H1 (cell line): ENCODE measurements around the gene GALNT13. TPM values are rescaled to one million over a fixed set of nuclear protein-coding genes. Genes with fewer than 3 reads are reported as not detected.

Experiments
- CTCF ChIA-PET: fragments of 300-600 bp; sonication (Branson Sonifier 250); formaldehyde crosslinking; loops from one replicate; lab custom pipeline; 2021; ENCODE audit not compliant: partially characterized antibody; lab: Charles Lee
- POLR2A ChIA-PET: fragments of 300-600 bp; sonication (Branson Sonifier 250); formaldehyde crosslinking; loops from one replicate; lab custom pipeline; 2021; ENCODE audit warnings: inconsistent platforms; ENCODE audit not compliant: partially characterized antibody; lab: Charles Lee
- DNase-seq, 2 experiments: peaks; one replicate each; pipeline versions ENCODE4 v3.0.0 to v3.0.0-alpha.2; 2010 to 2022; ENCODE audit warnings: low spot score in 2 of 2, low read depth in 1 of 2, mixed read lengths in 1 of 2
- FAIRE-seq: peaks from 2 replicates; lab custom pipeline; 2011; peaks lifted over from hg19 to GRCh38; lab: Jason Lieb, UNC
- H2AFZ ChIP-seq: 2 replicates; pipeline ENCODE4 v1.8.1; 2012; ENCODE audit warnings: low read length, inconsistent platforms
- H2AK5ac ChIP-seq: 2 replicates; pipeline ENCODE4 v1.6.1; 2013; ENCODE audit warnings: low read depth, low read length
- H2BK120ac ChIP-seq: replicated peaks from 2 replicates; pipeline ENCODE3; 2013; ENCODE audit warnings: low read depth, low read length, inconsistent platforms
- H2BK12ac ChIP-seq: 2 replicates; pipeline ENCODE4 v1.6.1; 2013; ENCODE audit warnings: low read depth, low read length
- H2BK15ac ChIP-seq: 2 replicates; pipeline ENCODE4 v1.6.1; 2013; ENCODE audit warnings: low read length
- H2BK20ac ChIP-seq: 2 replicates; pipeline ENCODE4 v1.6.1; 2013; ENCODE audit warnings: low read length
- H2BK5ac ChIP-seq: 2 replicates; pipeline ENCODE4 v1.6.1; 2013; ENCODE audit warnings: low read depth, low read length
- H3K14ac ChIP-seq: 2 replicates; pipeline ENCODE4 v1.6.1; 2013; ENCODE audit warnings: inconsistent platforms; ENCODE audit not compliant: insufficient read length
- H3K18ac ChIP-seq: 2 replicates; pipeline ENCODE4 v1.6.1; 2013; ENCODE audit warnings: low read length; ENCODE audit errors: extremely low read depth
- H3K23ac ChIP-seq: 2 replicates; pipeline ENCODE4 v1.6.1; 2013; ENCODE audit warnings: inconsistent platforms; ENCODE audit not compliant: insufficient read length
- H3K23me2 ChIP-seq: 2 replicates; pipeline ENCODE4 v1.6.1; 2013; ENCODE audit warnings: low read depth, low read length
- H3K27ac ChIP-seq: 2 replicates; pipeline ENCODE4 v1.6.1; 2011; ENCODE audit warnings: low read depth, low read length, inconsistent platforms
- H3K27me3 ChIP-seq, 4 experiments: replicated peaks in 1 of 4; 1 replicate in 1 of 4; 2 replicates in 3 of 4; pipeline versions ENCODE4 v1.6.1 to v1.8.1; 2011 to 2013; ENCODE audit warnings: low read length in 3 of 4, mild to moderate bottlenecking in 3 of 4, inconsistent platforms in 2 of 4, mixed read lengths in 2 of 4, moderate library complexity in 1 of 4; ENCODE audit not compliant: control insufficient read depth in 3 of 4, insufficient read depth in 3 of 4; ENCODE audit errors: extremely low read depth in 1 of 4
- H3K36me3 ChIP-seq, 4 experiments: 2 replicates each; pipeline versions ENCODE4 v1.6.1 to v1.8.1; 2011 to 2013; ENCODE audit warnings: mild to moderate bottlenecking in 4 of 4, low read length in 3 of 4, moderate library complexity in 2 of 4, control low read depth in 1 of 4, inconsistent platforms in 1 of 4; ENCODE audit not compliant: insufficient read depth in 4 of 4, control insufficient read depth in 2 of 4
- H3K4ac ChIP-seq: replicated peaks from 2 replicates; pipeline ENCODE3; 2013; ENCODE audit warnings: low read length, low read depth, mixed read lengths, inconsistent platforms; ENCODE audit not compliant: insufficient read length
- H3K4me1 ChIP-seq, 4 experiments: replicated peaks in 1 of 4; 1 replicate in 1 of 4; 2 replicates in 3 of 4; pipeline versions ENCODE4 v1.6.1 to v1.8.1; 2011 to 2013; ENCODE audit warnings: low read length in 3 of 4, inconsistent platforms in 2 of 4, mixed read lengths in 1 of 4; ENCODE audit not compliant: insufficient read depth in 4 of 4, control insufficient read depth in 3 of 4
- H3K4me2 ChIP-seq, 2 experiments: 2 replicates each; pipeline versions ENCODE4 v1.6.1 to v1.8.1; 2011 to 2013; ENCODE audit warnings: low read depth in 2 of 2, low read length in 2 of 2, control low read depth in 1 of 2, inconsistent platforms in 1 of 2, mild to moderate bottlenecking in 1 of 2; ENCODE audit not compliant: insufficient read depth in 1 of 2
- H3K4me3 ChIP-seq, 4 experiments: fragments of 200-600, 300-600 bp in 1 of 4; sonication (generic), shearing (Covaris generic), sonication (Bioruptor Twin) in 1 of 4; 2 replicates each; pipeline versions ENCODE4 v1.5.1 to v1.8.1; 2011 to 2016; ENCODE audit warnings: low read length in 4 of 4, low read depth in 3 of 4, control low read depth in 2 of 4, inconsistent platforms in 2 of 4, mild to moderate bottlenecking in 2 of 4, mixed read lengths in 1 of 4, moderate library complexity in 1 of 4; ENCODE audit not compliant: insufficient read depth in 2 of 4; ENCODE audit errors: extremely low read depth in 1 of 4
- H3K56ac ChIP-seq: replicated peaks from 2 replicates; pipeline ENCODE3; 2013; ENCODE audit warnings: low read depth, mild to moderate bottlenecking, mixed read lengths, low read length, inconsistent platforms; ENCODE audit not compliant: insufficient read length
- H3K79me1 ChIP-seq: 2 replicates; pipeline ENCODE4 v1.6.1; 2013; ENCODE audit warnings: low read depth, low read length, control low read depth
- H3K79me2 ChIP-seq, 2 experiments: 2 replicates each; pipeline versions ENCODE4 v1.6.1 to v1.8.1; 2012 to 2013; ENCODE audit warnings: low read length in 2 of 2, mild to moderate bottlenecking in 2 of 2, inconsistent platforms in 1 of 2; ENCODE audit not compliant: insufficient read depth in 2 of 2, control insufficient read depth in 1 of 2
- H3K9ac ChIP-seq, 4 experiments: replicated peaks in 1 of 4; 1 replicate in 1 of 4; 2 replicates in 3 of 4; pipeline versions ENCODE4 v1.6.1 to v1.8.1; 2011 to 2013; ENCODE audit warnings: low read depth in 3 of 4, low read length in 3 of 4, control low read depth in 2 of 4, mild to moderate bottlenecking in 2 of 4, moderate library complexity in 2 of 4, inconsistent platforms in 1 of 4; ENCODE audit errors: extremely low read depth in 1 of 4
- H3K9me3 ChIP-seq, 2 experiments: 2 replicates each; pipeline versions ENCODE4 v1.6.1 to v1.8.1; 2012 to 2013; ENCODE audit warnings: mild to moderate bottlenecking in 2 of 2, moderate library complexity in 2 of 2, control low read depth in 1 of 2, inconsistent platforms in 1 of 2, low read depth in 1 of 2, low read length in 1 of 2, mixed read lengths in 1 of 2; ENCODE audit not compliant: insufficient read depth in 2 of 2
- H4K20me1 ChIP-seq, 2 experiments: replicated peaks in 1 of 2; 2 replicates each; pipeline versions ENCODE3 to v1.8.1; 2011 to 2013; ENCODE audit warnings: inconsistent platforms in 2 of 2, low read length in 2 of 2, mild to moderate bottlenecking in 1 of 2; ENCODE audit not compliant: insufficient read depth in 2 of 2, control insufficient read depth in 1 of 2
- H4K5ac ChIP-seq: 2 replicates; pipeline ENCODE4 v1.6.1; 2013; ENCODE audit warnings: low read length, low read depth, mixed read lengths, inconsistent platforms; ENCODE audit not compliant: insufficient read length
- H4K8ac ChIP-seq: 2 replicates; pipeline ENCODE4 v1.8.0; 2013; ENCODE audit warnings: mild to moderate bottlenecking, moderate library complexity, low read length, inconsistent platforms; ENCODE audit not compliant: insufficient read depth; ENCODE audit errors: extremely low read depth
- H4K91ac ChIP-seq: replicated peaks from 2 replicates; pipeline ENCODE3; 2013; ENCODE audit warnings: low read length, mixed read lengths, inconsistent platforms; ENCODE audit not compliant: insufficient read length
- CBX5 ChIP-seq: fragments of 300-800, 300-1000 bp; sonication (generic); IDR thresholded peaks from 2 replicates; pipeline ENCODE4 v1.7.1; 2016; ENCODE audit warnings: antibody characterized with exemption, low read length, low read depth
- CEBPB ChIP-seq: IDR thresholded peaks from 2 replicates; pipeline ENCODE4 v1.6.1; 2012; ENCODE audit warnings: low read depth, low read length
- CHD1 ChIP-seq: IDR thresholded peaks from 2 replicates; pipeline ENCODE4 v1.6.1; 2012; ENCODE audit warnings: low read depth, low read length, improper control_type of control experiment
- CHD2 ChIP-seq: IDR thresholded peaks from 2 replicates; pipeline ENCODE4 v1.6.1; 2012; ENCODE audit warnings: low read length, improper control_type of control experiment
- EZH2 ChIP-seq: fragments of 200-600 bp; sonication (generic); IDR thresholded peaks from 2 replicates; pipeline ENCODE4 v1.7.1; 2012; ENCODE audit warnings: low read depth, mild to moderate bottlenecking, moderate library complexity, low read length, inconsistent platforms; ENCODE audit not compliant: severe bottlenecking
- FOSL1 ChIP-seq: IDR thresholded peaks from 2 replicates; pipeline ENCODE4 v1.6.1; 2011; ENCODE audit warnings: mild to moderate bottlenecking, low read depth, low read length, moderate library complexity; ENCODE audit not compliant: insufficient read depth
- JUN ChIP-seq: IDR thresholded peaks from 2 replicates; pipeline ENCODE4 v1.6.1; 2011; ENCODE audit warnings: low read depth, mild to moderate bottlenecking, improper control_type of control experiment, low read length
- MAFK ChIP-seq: IDR thresholded peaks from 2 replicates; pipeline ENCODE4 v1.6.1; 2012; ENCODE audit warnings: low read depth, mild to moderate bottlenecking, improper control_type of control experiment, low read length
- NRF1 ChIP-seq: IDR thresholded peaks from 2 replicates; pipeline ENCODE4 v1.6.1; 2011; ENCODE audit warnings: mild to moderate bottlenecking, low read depth, low read length, improper control_type of control experiment
- RNF2 ChIP-seq: fragments of 200-900, 300-1000 bp; sonication (generic); IDR thresholded peaks from 2 replicates; pipeline ENCODE4 v1.7.1; 2016; ENCODE audit warnings: borderline replicate concordance, low read depth, mild to moderate bottlenecking, antibody characterized with exemption, low read length; ENCODE audit not compliant: poor library complexity, severe bottlenecking; ENCODE audit errors: missing control alignments
- SP4 ChIP-seq: IDR thresholded peaks from 2 replicates; pipeline ENCODE4 v1.6.1; 2012; ENCODE audit warnings: low read length, inconsistent platforms
- TAF1 ChIP-seq: IDR thresholded peaks from 2 replicates; pipeline ENCODE4 v1.6.1; 2011; ENCODE audit warnings: mild to moderate bottlenecking, low read depth, low read length
- polyA plus RNA-seq, 7 experiments: library from polyadenylated mRNA; depleted of rRNA in 3 of 7; stranded (reverse) in 5 of 7; unstranded in 2 of 7; fragments of >200 nt in 5 of 7; fragments of 200-250 nt in 2 of 7; gene quantifications; 1 replicate in 5 of 7; 2 replicates in 1 of 7; 4 replicates in 1 of 7; pipeline versions ENCODE4 v1.2.1 to v1.2.3, GENCODE V29; 2011 to 2013; ENCODE audit warnings: missing spikeins in 2 of 7, mixed read lengths in 2 of 7
- total RNA-seq: library from RNA; stranded (reverse); fragmentation: NEBNext Ultra II Directional; extraction: Animal tissue kit (Norgen Biotek cat#: 25700); gene quantifications from 2 replicates; pipeline ENCODE4 v1.2.1, GENCODE V29; 2021
- TF ChIP-seq, protein P1 (sequence below): IDR thresholded peaks from 2 replicates; pipeline ENCODE4 v1.6.1; 2012; ENCODE audit warnings: inconsistent platforms

The GALNT13 gene
- total and polyA plus RNA-seq, 2 of the 8 experiments (the other 6 are each of a cell fraction or from before 2014, with no cell fraction given), result 3.2 to 9.6 TPM

DNA sequence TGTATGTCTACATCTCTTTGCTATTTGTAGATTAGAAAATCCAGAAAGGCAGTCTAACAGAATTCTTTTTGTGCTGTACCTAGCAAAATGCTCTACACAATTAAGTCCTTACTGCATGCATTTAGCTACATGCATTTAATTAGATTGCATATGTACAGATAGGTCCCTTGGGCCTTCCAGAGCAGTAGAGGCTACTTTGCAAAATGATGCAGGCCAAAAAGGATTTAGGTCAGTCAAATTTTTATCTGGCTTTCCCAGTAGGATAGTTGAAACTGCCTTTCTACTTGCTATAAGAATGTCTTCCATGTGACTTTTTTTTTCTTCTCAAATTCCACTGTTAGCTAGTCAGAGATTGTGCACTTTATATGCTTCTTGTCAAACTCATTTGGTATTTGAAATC is 19.3 kb downstream of the GALNT13 start:
- TF ChIP-seq CEBPB, result no peak
- no peak for TF ChIP-seq FOSL1
- no peak for TF ChIP-seq CHD2
- no peak for TF ChIP-seq JUN
- TF ChIP-seq SP4, result no peak
- no peak for TF ChIP-seq TAF1
- TF ChIP-seq CHD1, result no peak
- TF ChIP-seq, protein P1, sequence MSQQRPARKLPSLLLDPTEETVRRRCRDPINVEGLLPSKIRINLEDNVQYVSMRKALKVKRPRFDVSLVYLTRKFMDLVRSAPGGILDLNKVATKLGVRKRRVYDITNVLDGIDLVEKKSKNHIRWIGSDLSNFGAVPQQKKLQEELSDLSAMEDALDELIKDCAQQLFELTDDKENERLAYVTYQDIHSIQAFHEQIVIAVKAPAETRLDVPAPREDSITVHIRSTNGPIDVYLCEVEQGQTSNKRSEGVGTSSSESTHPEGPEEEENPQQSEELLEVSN, result no peak
- no peak for TF ChIP-seq RNF2
- no peak for TF ChIP-seq MAFK
- TF ChIP-seq NRF1, result no peak
- no peak for TF ChIP-seq CBX5
- no peak for TF ChIP-seq EZH2
- Histone ChIP-seq H3K23ac (no peak overlapping the region), H3K4ac (no peak overlapping the region), H2BK12ac (no peak overlapping the region), H2BK5ac (no peak overlapping the region), H3K79me1 (no peaks in the 10 kb centered on the region), H3K4me1 (peaks cover 0 to 8% (median 3%) of the 10 kb centered on the region in 4 experiments; a peak in 3 of 7 replicates), H3K36me3 (no peaks in the 10 kb centered on the region), H3K27ac (no peak overlapping the region), H4K5ac (no peak overlapping the region), H3K9me3 (no peaks in the 10 kb centered on the region), H3K4me3 (no peak overlapping the region), H3K14ac (no peak overlapping the region), H2BK120ac (no peak overlapping the region), H2AK5ac (no peak overlapping the region), H4K91ac (no peak overlapping the region), H4K8ac (no peak overlapping the region), H3K4me2 (no peak overlapping the region), H3K27me3 (peaks cover 0 to 1% (median 0%) of the 10 kb centered on the region in 4 experiments; a peak in 1 of 7 replicates), H3K23me2 (no peaks in the 10 kb centered on the region), H3K79me2 (0 out of 4 replicates have a peak, but pooled peaks cover 0 to 3% of the 10 kb centered on the region in 2 experiments), H4K20me1 (no peaks in the 10 kb centered on the region), H2AFZ (no peak overlapping the region), H2BK15ac (no peak overlapping the region), H3K9ac (no peak overlapping the region), H3K18ac (no peak overlapping the region; the same call in 1 of the 2 replicates), H3K56ac (no peak overlapping the region), H2BK20ac (no peak overlapping the region)
- FAIRE-seq (no peak), DNase-seq (no peak)
- ChIA-PET CTCF (interaction anchor here (1.1 to 1.3 kb wide), 2 partner anchors 18 to 307 kb away, joined by 3 read pairs; no protein-coding TSS in a partner anchor), POLR2A (interaction anchor here (1.7 kb wide), 1 partner anchor 19 kb away, joined by 11 read pairs; the partner anchor contains the start of gene GALNT13)
